DND-41 (cell line): Measurements from ENCODE around the gene TMEM63C.

Source experiments
- CTCF ChIP-seq: IDR thresholded peaks from 2 replicates; pipeline ENCODE4 v1.5.1; 2012; ENCODE audit warnings: borderline replicate concordance, low read length, moderate library complexity, mild to moderate bottlenecking; ENCODE audit not compliant: poor library complexity, severe bottlenecking; ENCODE audit errors: extremely low read depth
- EZH2 ChIP-seq: IDR thresholded peaks from 3 replicates; pipeline ENCODE4 v1.6.1; 2012; ENCODE audit warnings: borderline replicate concordance, low read depth, mild to moderate bottlenecking, moderate library complexity, low read length, inconsistent platforms; ENCODE audit not compliant: severe bottlenecking

GRCh38 chr14:77139540-77140358 is 41.8 kb upstream of the TMEM63C start:
- peak; percentile 8 for TF ChIP-seq CTCF
- TF ChIP-seq EZH2, result no peak
